Measurements from ENCODE around the gene PPFIA4.

PPFIA4 gene

GRCh38 chr1:203054642-203055041, 28.4 kb downstream of the PPFIA4 start:
- no peak for TF ChIP-seq CTCF (IDR thresholded peaks at IDR 0.05; ENCODE audit: low read depth, low read length)
- no peak overlapping the region for H3K4me3 ChIP-seq (ENCODE audit: low read depth, low read length)

- H3K4me3 ChIP-seq (ENCODE audit: low read depth, low read length), result no peak overlapping the region
- TF ChIP-seq CTCF (IDR thresholded peaks at IDR 0.05; ENCODE audit: low read depth, low read length), result no peak
Observed at GRCh38 chr1:203055161-203055799, 29.0 kb downstream of the PPFIA4 start.

DNA sequence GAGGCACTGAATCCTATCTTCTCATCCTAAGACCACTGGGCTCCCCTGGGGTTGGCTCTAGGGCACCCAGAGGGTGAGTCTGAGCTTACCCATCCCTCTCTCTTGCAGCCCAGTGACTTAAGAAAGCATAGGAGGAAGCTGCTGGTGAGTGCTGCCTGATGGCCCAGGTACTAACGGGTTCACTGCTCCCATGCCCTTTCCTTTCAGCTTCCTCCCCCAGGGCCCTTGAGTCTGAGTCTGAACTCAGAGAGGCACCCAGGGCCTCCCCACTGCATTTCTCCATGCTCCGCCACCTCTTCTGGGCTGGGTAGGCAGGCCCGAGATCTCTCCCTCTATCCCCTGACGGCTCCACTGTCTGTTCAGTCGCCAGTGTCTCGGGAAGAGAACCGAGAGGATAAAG, 29.7 kb downstream of the PPFIA4 start:
- no peak for TF ChIP-seq CTCF (IDR thresholded peaks at IDR 0.05; ENCODE audit: low read depth, low read length)
- no peak overlapping the region for H3K4me3 ChIP-seq (ENCODE audit: low read depth, low read length)

DNA sequence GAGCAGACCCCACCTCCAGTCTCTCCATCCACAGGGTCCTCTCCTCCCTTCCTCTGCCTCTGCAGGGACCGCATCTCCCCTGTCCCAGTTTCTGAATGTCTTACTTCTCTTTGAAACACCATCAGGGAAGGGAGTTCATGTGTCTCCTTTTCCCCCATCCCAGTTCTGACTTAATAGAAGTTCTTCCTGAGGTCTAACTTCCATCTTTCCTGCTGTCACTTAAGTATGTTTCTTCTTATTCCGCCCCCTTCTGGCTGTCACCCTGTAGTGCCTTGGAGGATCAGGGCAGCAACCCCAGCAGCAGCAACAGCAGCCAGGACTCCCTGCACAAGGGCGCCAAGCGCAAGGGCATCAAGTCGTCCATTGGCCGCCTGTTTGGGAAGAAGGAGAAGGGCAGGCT, 30.2 kb downstream of the PPFIA4 start:
- no peak for TF ChIP-seq CTCF (IDR thresholded peaks at IDR 0.05; ENCODE audit: low read depth, low read length)
- no peak overlapping the region for H3K4me3 ChIP-seq (ENCODE audit: low read depth, low read length)

- TF ChIP-seq CTCF (IDR thresholded peaks at IDR 0.05; ENCODE audit: low read depth, low read length), result no peak
- no peak overlapping the region for H3K4me3 ChIP-seq (ENCODE audit: low read depth, low read length)
Observed at GRCh38 chr1:203057911-203058675, 31.8 kb downstream of the PPFIA4 start.

DNA sequence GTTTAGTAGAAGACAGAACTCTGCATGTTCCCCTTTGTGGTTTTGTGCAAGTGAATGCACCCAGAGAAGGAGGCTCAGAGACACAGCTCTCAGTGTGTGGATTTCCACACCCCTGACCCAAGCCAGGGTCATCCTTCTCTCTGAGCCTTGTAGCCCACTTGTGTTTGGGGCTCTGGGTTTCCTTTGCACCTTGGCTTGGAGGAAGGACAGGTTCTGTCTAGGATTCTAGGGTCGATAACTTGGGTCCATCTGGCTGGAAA, 32.3 kb downstream of the PPFIA4 start:
- no peak overlapping the region for H3K4me3 ChIP-seq (ENCODE audit: low read depth, low read length)
- no peak for TF ChIP-seq CTCF (IDR thresholded peaks at IDR 0.05; ENCODE audit: low read depth, low read length)

GRCh38 chr1:203059485-203059884, 33.2 kb downstream of the PPFIA4 start:
- no peak for TF ChIP-seq CTCF (IDR thresholded peaks at IDR 0.05; ENCODE audit: low read depth, low read length)

More at GRCh38 chr1:203059485-203059884, 33.2 kb downstream of the PPFIA4 start:
- H3K4me3 ChIP-seq (ENCODE audit: low read depth, low read length), result no peak overlapping the region

All from WI38 (cell line).